ENCODE data around the gene GABRG3.

- no peak for TF ChIP-seq POLR2A (IDR thresholded peaks at IDR 0.05)
- TF ChIP-seq, protein P1, sequence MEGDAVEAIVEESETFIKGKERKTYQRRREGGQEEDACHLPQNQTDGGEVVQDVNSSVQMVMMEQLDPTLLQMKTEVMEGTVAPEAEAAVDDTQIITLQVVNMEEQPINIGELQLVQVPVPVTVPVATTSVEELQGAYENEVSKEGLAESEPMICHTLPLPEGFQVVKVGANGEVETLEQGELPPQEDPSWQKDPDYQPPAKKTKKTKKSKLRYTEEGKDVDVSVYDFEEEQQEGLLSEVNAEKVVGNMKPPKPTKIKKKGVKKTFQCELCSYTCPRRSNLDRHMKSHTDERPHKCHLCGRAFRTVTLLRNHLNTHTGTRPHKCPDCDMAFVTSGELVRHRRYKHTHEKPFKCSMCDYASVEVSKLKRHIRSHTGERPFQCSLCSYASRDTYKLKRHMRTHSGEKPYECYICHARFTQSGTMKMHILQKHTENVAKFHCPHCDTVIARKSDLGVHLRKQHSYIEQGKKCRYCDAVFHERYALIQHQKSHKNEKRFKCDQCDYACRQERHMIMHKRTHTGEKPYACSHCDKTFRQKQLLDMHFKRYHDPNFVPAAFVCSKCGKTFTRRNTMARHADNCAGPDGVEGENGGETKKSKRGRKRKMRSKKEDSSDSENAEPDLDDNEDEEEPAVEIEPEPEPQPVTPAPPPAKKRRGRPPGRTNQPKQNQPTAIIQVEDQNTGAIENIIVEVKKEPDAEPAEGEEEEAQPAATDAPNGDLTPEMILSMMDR (IDR thresholded peaks at IDR 0.05): no peak
- TF ChIP-seq POLR2AphosphoS5 (IDR thresholded peaks at IDR 0.05): no peak
- no peak for TF ChIP-seq EP300 (IDR thresholded peaks at IDR 0.05)
These were observed 247.4 kb downstream of the GABRG3 start for GRCh38 chr15:27218426-27218825.
